Body of pancreas (tissue), 4 donors: ENCODE results near the gene LRCH1.

Source experiments
- POLR2A ChIP-seq, 3 donors: fragments of 450-650 bp; IDR thresholded peaks; one replicate each; pipeline ENCODE4 v1.6.1; 2016; ENCODE audit warnings: antibody characterized with exemption in 3 of 3, mild to moderate bottlenecking in 2 of 3
- TF ChIP-seq, protein P1 (sequence below), 7 experiments: fragments of 450-650 bp in 4 of 7; fragments of 200-600 bp in 3 of 7; sonication (generic) in 3 of 7; IDR thresholded peaks; one replicate each; pipeline ENCODE4 v1.5.1; 2016 to 2019; ENCODE audit warnings: antibody characterized with exemption in 7 of 7

DNA sequence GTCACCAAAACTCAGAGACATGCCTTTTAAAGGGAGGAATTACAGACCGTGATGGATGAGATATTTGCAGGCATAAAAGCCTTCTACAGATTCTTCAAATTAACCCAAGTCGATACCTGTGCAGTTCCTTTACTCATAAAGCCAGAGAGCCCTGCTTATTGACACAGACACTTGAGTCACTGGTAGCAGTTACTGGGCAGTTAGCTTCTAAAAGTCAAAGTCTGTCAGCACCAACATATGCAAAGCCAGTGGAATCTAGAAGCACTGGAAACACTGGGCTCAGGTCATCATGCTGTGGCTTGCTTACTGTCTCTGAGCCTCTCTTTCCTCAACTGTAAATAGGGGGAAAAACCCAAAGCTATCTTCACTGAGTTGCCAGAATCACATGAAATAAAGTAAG is 25.7 kb upstream of the LRCH1 start:
- TF ChIP-seq, protein P1, sequence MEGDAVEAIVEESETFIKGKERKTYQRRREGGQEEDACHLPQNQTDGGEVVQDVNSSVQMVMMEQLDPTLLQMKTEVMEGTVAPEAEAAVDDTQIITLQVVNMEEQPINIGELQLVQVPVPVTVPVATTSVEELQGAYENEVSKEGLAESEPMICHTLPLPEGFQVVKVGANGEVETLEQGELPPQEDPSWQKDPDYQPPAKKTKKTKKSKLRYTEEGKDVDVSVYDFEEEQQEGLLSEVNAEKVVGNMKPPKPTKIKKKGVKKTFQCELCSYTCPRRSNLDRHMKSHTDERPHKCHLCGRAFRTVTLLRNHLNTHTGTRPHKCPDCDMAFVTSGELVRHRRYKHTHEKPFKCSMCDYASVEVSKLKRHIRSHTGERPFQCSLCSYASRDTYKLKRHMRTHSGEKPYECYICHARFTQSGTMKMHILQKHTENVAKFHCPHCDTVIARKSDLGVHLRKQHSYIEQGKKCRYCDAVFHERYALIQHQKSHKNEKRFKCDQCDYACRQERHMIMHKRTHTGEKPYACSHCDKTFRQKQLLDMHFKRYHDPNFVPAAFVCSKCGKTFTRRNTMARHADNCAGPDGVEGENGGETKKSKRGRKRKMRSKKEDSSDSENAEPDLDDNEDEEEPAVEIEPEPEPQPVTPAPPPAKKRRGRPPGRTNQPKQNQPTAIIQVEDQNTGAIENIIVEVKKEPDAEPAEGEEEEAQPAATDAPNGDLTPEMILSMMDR (IDR thresholded peaks at IDR 0.05), result no peak
- no peak for TF ChIP-seq POLR2A (IDR thresholded peaks at IDR 0.05)
